AG04450 (cell line): ENCODE results near the gene CHRNA1. TPM values are rescaled to one million over a fixed set of nuclear protein-coding genes. Genes with fewer than 3 reads are reported as not detected.

Source experiments
- CTCF ChIA-PET: fragments of 300-600, 350-600 bp; formaldehyde crosslinking; extraction: SDS; loops from one replicate; lab custom pipeline; 2022; ENCODE audit warnings: antibody characterized with exemption, inconsistent platforms; lab: Charles Lee
- POLR2A ChIA-PET: fragments of 350-600 bp; formaldehyde crosslinking; extraction: SDS; loops from one replicate; lab custom pipeline; 2021; ENCODE audit warnings: antibody characterized with exemption, inconsistent platforms; lab: Yijun Ruan, JAX
- DNase-seq: peaks from one replicate; pipeline ENCODE4 v3.0.0-alpha.2; 2011; ENCODE audit warnings: low read depth, low spot score
- H3K27ac ChIP-seq: one replicate; pipeline ENCODE4 v1.5.1; 2012; ENCODE audit warnings: low read depth, low read length, control low read depth
- H3K27me3 ChIP-seq: one replicate; pipeline ENCODE4 v1.6.0; 2012; ENCODE audit warnings: low read length; ENCODE audit not compliant: control insufficient read depth, insufficient read depth
- H3K4me3 ChIP-seq: 2 replicates; pipeline ENCODE4 v1.5.1; 2011; ENCODE audit warnings: mild to moderate bottlenecking, low read depth, low read length, control low read depth
- H3K9me3 ChIP-seq: 2 replicates; pipeline ENCODE4 v1.5.1; 2012; ENCODE audit warnings: low read length; ENCODE audit not compliant: control insufficient read depth, insufficient read depth
- polyA plus RNA-seq: library from polyadenylated mRNA; depleted of rRNA; stranded (reverse); fragments of >200 nt; gene quantifications from 2 replicates; pipeline ENCODE4 v1.2.3, GENCODE V29; 2011
- TF ChIP-seq, protein P1 (sequence below): IDR thresholded peaks from 2 replicates; pipeline ENCODE4 v1.5.1; 2011; ENCODE audit warnings: low read depth, low read length, control low read depth, inconsistent platforms

The CHRNA1 gene
- polyA plus RNA-seq, 1 experiment: 2.7 TPM

DNA sequence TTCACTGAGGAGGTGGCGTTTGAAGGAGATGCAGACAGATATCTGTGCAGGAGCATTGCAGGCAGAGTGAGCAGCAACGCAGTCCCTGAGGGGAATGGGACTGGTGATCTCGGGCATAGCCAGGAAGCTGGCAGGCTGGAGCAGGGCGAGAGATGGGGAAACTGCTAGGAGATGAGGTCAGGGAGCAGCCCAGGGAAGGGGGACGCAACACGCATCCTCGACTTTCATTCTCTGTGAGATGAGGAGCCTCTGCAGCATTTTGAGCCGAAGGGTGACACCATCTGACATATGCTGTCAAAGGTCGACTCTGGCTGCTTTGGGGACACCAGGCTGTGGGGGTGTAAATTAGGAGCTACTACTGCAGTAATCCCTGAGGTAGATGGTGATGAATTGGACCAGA lies 4.3 kb upstream of the CHRNA1 start:
- ChIA-PET CTCF (interaction anchor here (0.5 to 8.9 kb wide), 3 partner anchors 20 to 219 kb away, joined by 3 to 383 read pairs (median 7); no protein-coding TSS in a partner anchor), POLR2A (no interaction called here)
- no peaks in the 10 kb centered on the region for H3K9me3 ChIP-seq
- TF ChIP-seq, protein P1, sequence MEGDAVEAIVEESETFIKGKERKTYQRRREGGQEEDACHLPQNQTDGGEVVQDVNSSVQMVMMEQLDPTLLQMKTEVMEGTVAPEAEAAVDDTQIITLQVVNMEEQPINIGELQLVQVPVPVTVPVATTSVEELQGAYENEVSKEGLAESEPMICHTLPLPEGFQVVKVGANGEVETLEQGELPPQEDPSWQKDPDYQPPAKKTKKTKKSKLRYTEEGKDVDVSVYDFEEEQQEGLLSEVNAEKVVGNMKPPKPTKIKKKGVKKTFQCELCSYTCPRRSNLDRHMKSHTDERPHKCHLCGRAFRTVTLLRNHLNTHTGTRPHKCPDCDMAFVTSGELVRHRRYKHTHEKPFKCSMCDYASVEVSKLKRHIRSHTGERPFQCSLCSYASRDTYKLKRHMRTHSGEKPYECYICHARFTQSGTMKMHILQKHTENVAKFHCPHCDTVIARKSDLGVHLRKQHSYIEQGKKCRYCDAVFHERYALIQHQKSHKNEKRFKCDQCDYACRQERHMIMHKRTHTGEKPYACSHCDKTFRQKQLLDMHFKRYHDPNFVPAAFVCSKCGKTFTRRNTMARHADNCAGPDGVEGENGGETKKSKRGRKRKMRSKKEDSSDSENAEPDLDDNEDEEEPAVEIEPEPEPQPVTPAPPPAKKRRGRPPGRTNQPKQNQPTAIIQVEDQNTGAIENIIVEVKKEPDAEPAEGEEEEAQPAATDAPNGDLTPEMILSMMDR: no peak
- H3K4me3 ChIP-seq: no peak overlapping the region
- H3K27me3 ChIP-seq: no peaks in the 10 kb centered on the region
- DNase-seq: no peak
- no peak overlapping the region for H3K27ac ChIP-seq

DNA sequence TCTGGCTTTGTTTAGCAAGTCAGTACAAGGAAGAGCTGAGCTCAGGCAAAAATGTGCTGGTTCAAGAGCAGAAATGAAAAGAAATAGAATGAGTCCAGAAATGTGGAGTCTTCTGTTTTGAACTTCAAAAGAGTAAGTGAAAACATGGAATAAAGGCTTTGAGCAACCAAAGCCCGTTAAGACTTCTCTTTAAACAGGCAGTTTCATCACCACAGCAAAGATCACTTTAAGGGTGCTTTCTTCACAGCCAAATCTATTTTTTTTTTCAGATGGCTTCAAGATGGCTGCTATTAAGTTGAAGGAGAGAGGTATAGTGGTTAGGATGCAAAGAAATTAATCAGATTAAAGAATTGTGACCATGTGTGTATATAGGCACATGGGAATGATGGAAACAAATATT lies 2.0 kb upstream of the CHRNA1 start:
- CTCF ChIA-PET: interaction anchor here (4.8 to 6.2 kb wide), 3 partner anchors 17 to 223 kb away, joined by 21 to 74 read pairs (median 47); no protein-coding TSS in a partner anchor
- H3K27me3 ChIP-seq: no peaks in the 10 kb centered on the region
- TF ChIP-seq, protein P1: no peak
- no peak overlapping the region for H3K4me3 ChIP-seq
- POLR2A ChIA-PET: interaction anchor here (0.6 kb wide), 1 partner anchor 232 kb away, joined by 3 read pairs; no protein-coding TSS in a partner anchor
- DNase-seq: no peak
- H3K27ac ChIP-seq: no peak overlapping the region
- H3K9me3 ChIP-seq: no peaks in the 10 kb centered on the region

DNA sequence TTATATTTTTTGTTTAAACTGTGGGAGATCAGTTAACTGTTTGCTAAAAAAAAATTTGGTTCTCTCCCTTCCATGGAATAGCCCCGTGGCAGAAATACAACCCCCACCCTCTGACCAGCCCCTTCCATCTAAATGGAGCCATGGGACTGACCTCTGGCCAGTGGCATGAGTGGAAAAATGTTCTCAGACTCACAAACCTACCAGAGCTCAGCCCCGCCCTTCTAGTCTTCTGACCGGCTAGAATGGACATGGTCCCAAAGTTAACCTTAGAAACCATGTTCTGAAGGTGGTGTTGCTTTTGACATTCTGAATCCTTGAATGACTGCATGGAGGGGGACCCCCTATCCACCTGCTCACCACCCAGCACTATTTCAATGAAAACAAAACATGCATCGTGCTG lies 1.3 kb upstream of the CHRNA1 start:
- Histone ChIP-seq H3K27ac (no peak overlapping the region), H3K9me3 (no peaks in the 10 kb centered on the region), H3K4me3 (no peak overlapping the region), H3K27me3 (no peaks in the 10 kb centered on the region)
- TF ChIP-seq, protein P1: no peak
- ChIA-PET POLR2A (interaction anchor here (0.8 kb wide), 1 partner anchor 22 kb away, joined by 3 read pairs; no protein-coding TSS in a partner anchor), CTCF (interaction anchor here (0.6 to 6.2 kb wide), 9 partner anchors 16 to 240 kb away, joined by 3 to 74 read pairs (median 3); partner anchors contain the start of gene CHN1)
- no peak for DNase-seq

DNA sequence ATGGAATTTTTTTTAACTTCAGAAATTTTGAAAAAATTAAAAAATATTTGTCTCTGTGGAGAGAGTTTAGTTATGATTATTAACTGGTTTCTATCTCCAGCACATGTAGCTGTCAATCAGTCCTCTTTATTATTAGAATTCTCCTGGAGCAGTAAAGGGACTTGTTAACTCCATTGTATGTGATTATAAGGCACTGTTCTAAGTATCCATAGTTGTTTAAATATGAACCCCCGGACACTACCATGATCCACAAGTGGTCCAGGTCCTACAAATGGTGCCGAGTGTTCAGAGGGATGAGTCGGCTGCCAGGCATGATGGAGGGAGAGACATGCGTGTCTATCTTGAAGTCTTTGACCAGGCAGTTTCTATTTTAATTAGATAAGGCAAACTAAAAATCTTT lies 492 bp downstream of the CHRNA1 start:
- ChIA-PET POLR2A (interaction anchor here (0.6 to 2.2 kb wide), 3 partner anchors 9 to 221 kb away, joined by 3 to 7 read pairs (median 3); no protein-coding TSS in a partner anchor), CTCF (interaction anchor here (1.0 to 6.2 kb wide), 9 partner anchors 8 to 302 kb away, joined by 3 to 74 read pairs (median 9); no protein-coding TSS in a partner anchor)
- Histone ChIP-seq H3K27me3 (no peaks in the 10 kb centered on the region), H3K4me3 (no peak overlapping the region), H3K27ac (peak overlapping the region; percentile 82), H3K9me3 (no peaks in the 10 kb centered on the region)
- DNase-seq: no peak
- TF ChIP-seq, protein P1: no peak

DNA sequence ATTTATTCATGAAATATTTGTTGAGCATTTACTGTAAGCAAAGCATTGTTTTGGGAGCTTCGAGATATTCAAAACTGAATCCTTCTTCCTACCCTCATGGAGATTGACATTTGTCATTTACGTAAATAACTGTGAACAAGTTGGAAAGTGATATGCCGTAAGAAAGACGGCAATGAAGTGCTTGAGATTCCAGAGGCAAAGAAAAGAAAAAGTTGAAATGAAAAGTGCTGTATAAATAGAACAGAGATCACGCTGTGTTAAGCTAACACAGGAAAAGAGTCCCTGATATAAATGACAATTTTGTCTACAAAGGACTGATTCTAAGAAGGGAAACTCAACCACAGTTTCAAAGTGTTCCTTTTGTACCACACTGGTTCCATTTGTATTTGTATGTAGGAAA lies 1.8 kb downstream of the CHRNA1 start:
- no peak overlapping the region for H3K4me3 ChIP-seq
- CTCF ChIA-PET: interaction anchor here (0.7 to 6.2 kb wide), 13 partner anchors 9 to 229 kb away, joined by 3 to 74 read pairs (median 6); no protein-coding TSS in a partner anchor
- POLR2A ChIA-PET: interaction anchor here (1.0 to 2.2 kb wide), 2 partner anchors 10 to 236 kb away, joined by 4 to 7 read pairs; no protein-coding TSS in a partner anchor

More for the DNA sequence above, 1.8 kb downstream of the CHRNA1 start:
- no peak overlapping the region for H3K27ac ChIP-seq
- TF ChIP-seq, protein P1: no peak
- no peak for DNase-seq
- H3K27me3 ChIP-seq: no peaks in the 10 kb centered on the region
- no peaks in the 10 kb centered on the region for H3K9me3 ChIP-seq
